ENCODE measurements around the gene C1orf174. TPM values are rescaled to one million over a fixed set of nuclear protein-coding genes. Genes with fewer than 3 reads are reported as not detected.

The C1orf174 gene
- total RNA-seq, 1 donor from 2014 or later = 36.5 TPM

DNA sequence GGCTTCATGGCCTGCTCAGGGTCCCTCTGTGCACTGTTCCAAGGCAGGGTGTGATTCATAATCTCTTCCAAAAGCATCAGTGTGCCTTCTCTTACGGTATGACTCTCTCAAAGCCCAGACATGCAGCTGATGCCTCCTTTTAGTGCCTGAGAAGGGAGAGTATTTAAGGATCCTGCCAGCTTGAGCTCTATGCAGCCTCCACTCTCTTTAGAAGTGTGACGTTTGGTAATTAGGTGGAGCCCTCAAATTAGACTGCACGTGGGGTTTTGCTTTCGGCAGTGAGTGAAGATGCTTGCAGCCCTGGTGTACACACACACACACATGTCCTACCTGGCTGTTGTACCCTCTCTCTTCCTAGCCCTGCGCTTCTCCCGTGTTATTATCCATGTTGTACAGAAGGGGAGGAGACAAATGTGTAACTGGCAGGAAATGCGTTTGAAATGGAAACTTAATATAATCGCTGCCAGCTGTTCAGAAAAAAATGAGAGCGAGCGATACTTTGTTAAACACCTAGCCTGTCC is 2.6 kb upstream of the C1orf174 start:
- Histone ChIP-seq H2AFZ (replicated peaks) (no peak overlapping the region), H3K9me3 (ENCODE audit: low read depth) (peaks cover 5% of the 10 kb centered on the region), H3K4me2 (no peak overlapping the region), H3K9ac (no peak overlapping the region), H3F3A (ENCODE audit: low read depth) (peaks cover 12% of the 10 kb centered on the region), H3K4me3 (no peak overlapping the region), H4K20me1 (ENCODE audit: low read depth) (no peaks in the 10 kb centered on the region), H3K4me1 (peaks cover 20% of the 10 kb centered on the region), H3K27ac (no peak overlapping the region), H3K79me2 (ENCODE audit: low read depth) (peaks cover 23% of the 10 kb centered on the region), H3K36me3 (peaks cover 4% of the 10 kb centered on the region), H3K27me3 (no peaks in the 10 kb centered on the region)
- H3K27me3 Mint-ChIP-seq (ENCODE audit: insufficient read depth, low read depth) = peaks cover 16% of the 10 kb centered on the region
- H3K4me1 Mint-ChIP-seq = peaks cover 40% of the 10 kb centered on the region
- no peak for DNase-seq (ENCODE audit: low spot score)
- H3K27ac Mint-ChIP-seq = peak overlapping the region; percentile 29
- no peak for TF ChIP-seq EZH2phosphoT487 (IDR thresholded peaks at IDR 0.05)
- TF ChIP-seq, protein P1, sequence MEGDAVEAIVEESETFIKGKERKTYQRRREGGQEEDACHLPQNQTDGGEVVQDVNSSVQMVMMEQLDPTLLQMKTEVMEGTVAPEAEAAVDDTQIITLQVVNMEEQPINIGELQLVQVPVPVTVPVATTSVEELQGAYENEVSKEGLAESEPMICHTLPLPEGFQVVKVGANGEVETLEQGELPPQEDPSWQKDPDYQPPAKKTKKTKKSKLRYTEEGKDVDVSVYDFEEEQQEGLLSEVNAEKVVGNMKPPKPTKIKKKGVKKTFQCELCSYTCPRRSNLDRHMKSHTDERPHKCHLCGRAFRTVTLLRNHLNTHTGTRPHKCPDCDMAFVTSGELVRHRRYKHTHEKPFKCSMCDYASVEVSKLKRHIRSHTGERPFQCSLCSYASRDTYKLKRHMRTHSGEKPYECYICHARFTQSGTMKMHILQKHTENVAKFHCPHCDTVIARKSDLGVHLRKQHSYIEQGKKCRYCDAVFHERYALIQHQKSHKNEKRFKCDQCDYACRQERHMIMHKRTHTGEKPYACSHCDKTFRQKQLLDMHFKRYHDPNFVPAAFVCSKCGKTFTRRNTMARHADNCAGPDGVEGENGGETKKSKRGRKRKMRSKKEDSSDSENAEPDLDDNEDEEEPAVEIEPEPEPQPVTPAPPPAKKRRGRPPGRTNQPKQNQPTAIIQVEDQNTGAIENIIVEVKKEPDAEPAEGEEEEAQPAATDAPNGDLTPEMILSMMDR (IDR thresholded peaks at IDR 0.05) = no peak
- no peak for TF ChIP-seq EZH2 (IDR thresholded peaks at IDR 0.05)
- peaks cover 12% of the 10 kb centered on the region for H3K9me3 Mint-ChIP-seq
- peak overlapping the region; percentile 60 for H3K4me3 Mint-ChIP-seq
- H3K36me3 Mint-ChIP-seq = peaks cover 12% of the 10 kb centered on the region

DNA sequence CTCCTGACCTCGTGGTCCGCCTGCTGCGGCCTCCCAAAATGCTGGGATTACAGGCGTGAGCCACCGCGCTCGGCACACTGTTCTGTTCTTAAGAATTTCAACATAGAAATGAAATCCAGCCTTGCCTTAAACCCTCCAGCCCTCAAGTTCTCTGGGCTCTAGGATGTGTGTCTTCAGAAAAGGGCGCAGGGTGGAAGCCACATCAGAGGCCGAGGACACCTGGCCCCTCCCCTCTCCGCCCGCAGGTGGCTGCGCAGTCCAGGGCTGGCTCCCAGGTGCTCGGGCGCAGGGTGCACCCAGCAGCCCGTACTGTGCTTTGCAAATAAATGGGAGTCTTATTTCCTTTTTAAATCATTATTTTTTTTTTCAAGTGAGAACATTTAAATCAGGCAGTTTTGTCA is 2.0 kb upstream of the C1orf174 start:
- H3K27me3 Mint-ChIP-seq (ENCODE audit: insufficient read depth, low read depth) = peaks cover 15% of the 10 kb centered on the region
- no peaks in the 10 kb centered on the region for H3K27me3 ChIP-seq
- H3K36me3 ChIP-seq = peaks cover 4% of the 10 kb centered on the region
- H3K79me2 ChIP-seq (ENCODE audit: low read depth) = peaks cover 28% of the 10 kb centered on the region
- H3K4me3 Mint-ChIP-seq = peak overlapping the region; percentile 60
- no peak overlapping the region for H3K27ac Mint-ChIP-seq
- H3K27ac ChIP-seq = no peak overlapping the region
- H3K36me3 Mint-ChIP-seq = peaks cover 15% of the 10 kb centered on the region
- no peak overlapping the region for H3K4me3 ChIP-seq
- H3K4me1 Mint-ChIP-seq = peaks cover 36% of the 10 kb centered on the region
- peaks cover 20% of the 10 kb centered on the region for H3K4me1 ChIP-seq
- H3K9me3 Mint-ChIP-seq = peaks cover 15% of the 10 kb centered on the region
- peaks cover 12% of the 10 kb centered on the region for H3F3A ChIP-seq (ENCODE audit: low read depth)
- H4K20me1 ChIP-seq (ENCODE audit: low read depth) = no peaks in the 10 kb centered on the region
- TF ChIP-seq EZH2 (IDR thresholded peaks at IDR 0.05) (no peak), EZH2phosphoT487 (IDR thresholded peaks at IDR 0.05) (no peak)
- TF ChIP-seq, protein P1 (IDR thresholded peaks at IDR 0.05) = no peak
- DNase-seq (ENCODE audit: low spot score) = no peak
- H3K4me2 ChIP-seq = no peak overlapping the region
- H3K9me3 ChIP-seq (ENCODE audit: low read depth) = peaks cover 5% of the 10 kb centered on the region
- no peak overlapping the region for H2AFZ ChIP-seq (replicated peaks)
- H3K9ac ChIP-seq = no peak overlapping the region

- peaks cover 7% of the 10 kb centered on the region for H4K20me1 ChIP-seq (ENCODE audit: low read depth)
- peaks cover 20% of the 10 kb centered on the region for H3K4me1 ChIP-seq
- peaks cover 5% of the 10 kb centered on the region for H3K9me3 ChIP-seq (ENCODE audit: low read depth)
- H2AFZ ChIP-seq (replicated peaks) = peak overlapping the region; percentile 96
- H3K4me1 Mint-ChIP-seq = peaks cover 29% of the 10 kb centered on the region
- H3K27ac Mint-ChIP-seq = peak overlapping the region; percentile 100
- H3K79me2 ChIP-seq (ENCODE audit: low read depth) = peaks cover 38% of the 10 kb centered on the region
- peaks cover 4% of the 10 kb centered on the region for H3K36me3 ChIP-seq
- peaks cover 14% of the 10 kb centered on the region for H3K27me3 Mint-ChIP-seq (ENCODE audit: insufficient read depth, low read depth)
- peak overlapping the region; percentile 79 for H3K4me3 ChIP-seq
- TF ChIP-seq EZH2 (IDR thresholded peaks at IDR 0.05) = no peak
- TF ChIP-seq, protein P1 (IDR thresholded peaks at IDR 0.05) = no peak
- no peak for TF ChIP-seq EZH2phosphoT487 (IDR thresholded peaks at IDR 0.05)
- peaks cover 15% of the 10 kb centered on the region for H3K9me3 Mint-ChIP-seq
- peak overlapping the region; percentile 97 for H3K4me3 Mint-ChIP-seq
- no peaks in the 10 kb centered on the region for H3K27me3 ChIP-seq
- peak; percentile 99 for DNase-seq (ENCODE audit: low spot score)
- H3K9ac ChIP-seq = no peak overlapping the region
- H3K4me2 ChIP-seq = peak overlapping the region; percentile 83
- H3K36me3 Mint-ChIP-seq = peaks cover 19% of the 10 kb centered on the region
- peak overlapping the region; percentile 68 for H3K27ac ChIP-seq
- H3F3A ChIP-seq (ENCODE audit: low read depth) = peaks cover 12% of the 10 kb centered on the region
Observed at GRCh38 chr1:3900969-3901529, 977 bp upstream of the C1orf174 start.
